ENCODE data around the gene SND1.
"Not testable (repeated sequence)": the region's sequence is repeated elsewhere in the genome, so short reads cannot be mapped to it uniquely, and the experiment has no call there.

The SND1 gene

DNA sequence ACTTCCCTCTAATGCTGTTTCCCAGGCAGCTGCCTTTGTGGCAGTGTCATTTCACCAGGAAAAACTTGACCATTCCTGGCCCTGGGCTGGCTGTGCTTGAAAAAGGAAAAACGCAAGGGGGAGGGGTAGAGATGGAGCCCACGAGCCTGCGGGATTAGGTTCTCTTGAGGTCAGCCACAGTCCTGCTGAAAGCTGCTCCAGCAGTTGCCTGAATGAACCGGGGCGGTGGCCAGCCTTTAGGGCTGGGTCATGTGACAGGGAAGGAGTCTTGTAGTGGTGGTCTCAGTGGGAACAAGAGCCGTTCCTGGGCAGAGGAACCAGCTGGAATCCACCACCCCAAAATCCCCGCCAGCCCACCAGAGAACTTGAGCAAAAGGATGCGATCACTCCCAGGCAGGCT is 430.4 kb downstream of the SND1 start:
- no peak for FAIRE-seq

DNA sequence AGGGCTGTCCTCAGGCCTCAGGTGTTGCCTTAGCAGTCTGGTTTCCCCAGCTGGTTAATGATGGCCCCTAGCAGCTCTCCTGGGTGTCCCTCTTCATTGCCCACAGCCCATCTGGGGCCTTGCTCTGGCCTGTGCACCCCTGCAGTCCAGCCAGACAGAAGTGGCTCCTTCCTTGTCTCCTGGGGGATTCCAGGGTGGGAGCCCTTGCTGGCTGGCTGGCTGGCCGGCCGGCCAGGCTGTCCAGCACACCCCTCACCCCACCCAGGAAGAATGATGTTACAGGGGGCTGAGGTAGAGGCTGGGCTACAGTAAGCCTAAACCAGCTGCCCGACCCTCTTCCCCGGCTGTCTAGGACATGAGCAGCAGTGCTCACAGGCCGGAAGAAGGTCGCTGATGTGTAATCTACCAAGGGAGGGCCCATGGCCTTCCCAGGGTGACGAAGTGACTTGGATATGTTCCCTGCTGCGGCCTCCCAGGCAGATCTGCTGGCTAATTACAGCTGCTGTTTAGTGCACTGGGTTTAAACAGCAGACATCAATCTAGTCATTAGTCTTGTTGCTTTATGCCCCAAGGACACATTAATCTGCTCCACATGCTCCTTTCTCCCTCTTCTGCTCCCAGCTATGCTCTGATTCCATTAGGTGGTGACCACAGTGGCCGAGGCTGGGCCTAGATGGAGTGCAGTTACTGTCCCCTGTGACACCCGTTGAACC is 433.1 kb downstream of the SND1 start:
- no peak for FAIRE-seq

DNA sequence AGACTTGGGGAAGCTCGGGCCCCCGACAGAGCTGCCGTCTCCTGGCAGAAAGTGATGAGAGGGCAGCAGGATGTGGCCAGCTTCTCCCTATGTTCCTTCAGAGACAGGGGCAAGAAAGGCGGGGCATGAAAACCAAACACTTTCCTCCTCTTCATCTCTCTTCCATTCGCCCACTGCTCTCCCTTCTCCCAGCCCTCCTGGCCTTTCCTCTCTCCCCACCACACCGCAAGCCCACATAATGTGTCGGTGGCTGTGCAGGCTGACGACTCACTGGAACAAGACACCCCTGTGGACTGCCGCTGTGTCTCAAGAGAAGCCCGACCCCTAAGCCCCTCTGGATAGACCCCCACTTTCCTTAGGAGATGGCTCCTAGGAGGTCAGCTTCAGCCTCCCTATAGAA is 438.5 kb downstream of the SND1 start:
- no peak for FAIRE-seq

- no peak for FAIRE-seq
Measured at GRCh38 chr7:128091106-128091505, 439.1 kb downstream of the SND1 start.

DNA sequence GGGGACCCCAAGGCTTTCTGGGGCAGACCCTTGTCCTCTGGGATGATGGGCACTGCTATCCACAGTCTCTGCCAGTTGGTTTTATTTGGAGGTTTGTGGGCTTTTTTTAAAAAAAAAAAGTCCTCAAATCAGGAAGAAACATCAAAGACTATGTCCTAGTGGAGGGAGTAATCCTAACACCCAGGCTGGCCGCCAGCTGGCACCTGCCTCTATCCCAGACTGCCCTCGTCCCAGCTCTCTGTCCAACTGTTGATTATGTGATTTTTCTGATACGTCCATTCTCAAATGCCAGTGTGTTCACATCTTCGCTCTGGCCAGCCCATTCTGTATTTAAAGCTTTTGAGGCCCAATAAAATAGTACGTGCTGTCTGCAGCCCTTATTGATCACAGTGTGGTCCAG is 440.2 kb downstream of the SND1 start:
- no peak for FAIRE-seq

GRCh38 chr7:128093614-128094570 is 441.9 kb downstream of the SND1 start:
- FAIRE-seq: no peak

DNA sequence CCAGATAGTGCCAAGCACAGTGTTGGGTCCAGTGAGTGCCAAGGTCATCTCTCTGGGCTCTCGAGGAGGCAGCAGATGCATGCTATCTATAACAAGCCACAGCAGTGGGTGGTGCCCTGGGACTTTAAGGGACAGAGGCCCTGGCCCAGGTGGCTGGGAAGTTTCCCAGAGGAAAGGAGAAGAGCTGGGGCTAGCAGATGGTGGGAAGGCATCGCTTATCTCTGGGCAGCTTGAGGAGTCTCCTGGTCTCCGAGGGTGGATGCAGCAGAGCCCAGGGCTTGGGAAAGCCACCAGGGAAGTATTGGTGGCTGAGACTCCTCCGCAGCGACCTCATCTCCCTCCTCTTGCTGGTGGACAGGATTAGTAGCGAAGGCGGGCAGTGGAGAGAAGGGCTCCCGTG is 442.7 kb downstream of the SND1 start:
- no peak for FAIRE-seq

DNA sequence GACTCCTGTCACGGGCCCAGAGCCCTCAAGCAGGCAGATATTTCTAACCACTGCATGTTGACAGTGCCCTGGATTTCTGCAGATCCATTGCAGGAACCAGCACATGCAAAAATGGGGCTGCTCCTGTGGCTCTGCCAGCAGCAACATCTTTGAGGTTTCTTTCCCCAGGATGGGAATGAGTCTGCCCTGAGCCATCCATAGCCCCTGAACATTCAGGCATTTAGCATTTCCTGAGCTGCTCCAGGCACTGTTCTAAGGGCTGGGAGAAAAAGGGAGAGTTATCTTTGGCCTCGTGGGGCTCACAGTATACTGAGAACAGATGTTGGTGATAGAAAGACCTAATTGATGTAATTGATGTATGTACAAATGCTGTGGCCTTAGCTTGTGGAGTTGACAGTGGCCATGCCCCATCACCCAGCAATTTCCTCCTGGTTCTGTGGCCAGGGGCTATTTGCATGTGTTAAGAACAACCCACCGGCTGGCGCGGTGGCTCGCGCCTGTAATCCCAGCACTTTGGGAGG is 445.3 kb downstream of the SND1 start:
- FAIRE-seq: no peak

DNA sequence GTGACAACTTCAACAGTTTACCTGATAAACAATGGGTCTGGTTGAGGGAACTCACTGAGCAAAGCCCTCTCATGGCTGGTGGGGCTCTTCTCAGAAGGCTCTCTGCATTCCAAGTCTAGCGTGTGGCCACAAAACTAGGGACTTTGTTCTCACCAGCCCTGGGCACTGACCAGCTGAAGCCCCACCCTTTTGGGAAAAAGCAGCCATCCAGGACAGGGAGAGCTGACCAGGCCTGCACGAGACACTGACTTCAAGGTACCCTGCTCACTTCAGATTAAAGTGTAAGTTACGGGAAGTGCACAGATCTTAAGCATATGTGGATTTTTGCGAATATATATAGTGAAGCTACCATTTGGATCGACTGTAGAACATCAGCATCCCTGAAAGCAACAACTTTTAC is 446.6 kb downstream of the SND1 start:
- no peak for FAIRE-seq

GRCh38 chr7:128099204-128099671 is 447.2 kb downstream of the SND1 start:
- FAIRE-seq: no peak

DNA sequence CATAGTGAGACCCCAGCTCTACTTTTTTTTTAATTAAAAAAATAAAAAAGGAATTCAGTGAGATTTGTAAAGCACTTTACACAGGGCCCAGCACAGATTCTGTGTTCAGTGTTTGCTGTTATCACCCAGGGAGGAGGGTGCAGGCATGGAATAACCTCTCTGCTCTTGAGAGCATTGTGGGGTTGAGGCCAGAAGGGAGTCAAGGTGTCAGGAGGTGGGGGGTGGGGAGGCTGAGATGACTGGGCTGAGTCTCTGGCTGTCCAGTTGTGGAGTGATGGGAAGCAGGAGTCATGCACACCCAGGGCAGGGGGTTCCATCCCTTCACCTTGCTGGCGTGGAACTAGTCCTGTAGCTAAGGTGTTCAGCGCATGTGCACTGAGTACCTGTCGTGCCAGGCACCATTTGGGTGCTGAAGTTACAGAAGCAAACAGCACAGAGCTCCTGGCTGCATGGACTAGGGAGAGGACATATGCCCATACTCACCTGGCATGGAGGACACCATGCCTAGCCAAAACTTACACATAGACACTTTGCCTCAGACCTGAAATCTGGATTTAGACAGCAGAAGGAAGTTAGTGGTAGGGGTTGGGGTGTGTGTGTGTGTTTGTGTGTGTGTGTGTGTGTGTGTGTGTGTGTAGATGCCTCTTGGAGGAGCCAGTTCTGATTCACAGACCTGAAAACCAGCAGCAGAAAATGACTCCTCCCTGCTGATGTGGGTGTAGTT is 448.4 kb downstream of the SND1 start:
- no peak for FAIRE-seq

GRCh38 chr7:128100949-128101713 is 449.1 kb downstream of the SND1 start:
- no peak for FAIRE-seq

DNA sequence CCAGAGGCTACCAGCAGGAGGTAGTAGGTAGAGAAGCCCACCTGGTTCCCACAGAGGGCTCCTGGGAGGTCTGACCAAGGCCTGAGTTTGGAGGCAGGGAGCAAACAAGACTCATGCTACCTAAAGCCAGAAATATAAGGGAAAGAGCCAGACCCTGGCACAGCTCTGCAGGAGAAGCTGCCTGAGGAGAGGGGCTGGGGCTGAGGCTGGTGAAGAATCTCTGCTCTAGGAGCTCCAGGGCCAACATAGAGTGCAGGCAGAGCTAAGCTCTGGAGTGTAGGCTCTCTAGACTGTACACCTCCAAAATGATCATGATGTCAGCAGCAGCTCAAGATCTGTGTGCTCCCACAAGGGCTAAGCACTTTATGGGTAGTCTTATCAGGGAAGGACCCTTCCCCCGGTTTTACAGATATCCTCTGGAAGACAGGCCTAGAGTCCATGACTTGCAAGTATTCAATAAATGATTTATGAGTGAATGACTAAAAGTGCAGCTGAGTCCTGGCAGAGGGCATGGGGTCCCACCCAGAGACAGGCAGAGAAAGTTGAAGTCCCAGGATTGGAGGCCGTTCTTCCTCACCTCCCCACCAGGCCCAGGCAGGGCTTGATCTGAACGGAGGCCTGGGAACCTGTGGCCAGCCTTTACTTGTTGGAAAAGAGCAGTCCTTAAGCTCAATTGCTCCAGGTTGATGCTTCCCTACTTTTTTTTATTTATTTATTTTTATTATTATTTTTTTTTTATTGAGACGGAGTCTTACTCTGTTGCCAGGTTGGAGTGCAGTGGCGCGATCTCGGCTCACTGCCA is 450.7 kb downstream of the SND1 start:
- FAIRE-seq: no peak

GRCh38 chr7:128103498-128104107 is 451.6 kb downstream of the SND1 start:
- no peak for FAIRE-seq

- FAIRE-seq: no peak
Measured at GRCh38 chr7:128104108-128104742, 452.2 kb downstream of the SND1 start.

GRCh38 chr7:128105228-128106022 is 453.4 kb downstream of the SND1 start:
- no peak for FAIRE-seq

DNA sequence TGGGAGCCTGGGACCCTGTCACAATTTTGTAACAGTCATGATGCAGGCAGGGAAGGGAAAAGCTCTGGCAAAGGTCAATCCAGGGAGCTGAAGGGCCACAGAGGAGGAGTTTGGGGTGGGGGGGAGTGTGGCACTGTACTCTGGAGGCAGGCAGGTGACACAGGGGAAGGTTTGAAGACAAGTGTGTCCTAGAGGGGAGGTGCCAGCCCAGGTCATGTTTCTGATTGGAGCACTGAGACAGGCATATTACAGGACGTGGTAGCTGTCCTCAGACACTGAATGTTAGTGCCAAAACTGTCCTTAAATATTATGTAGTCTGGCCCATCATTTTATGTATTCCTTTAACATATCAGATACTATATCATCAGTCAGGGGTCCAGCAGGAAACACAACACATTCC is 454.8 kb downstream of the SND1 start:
- FAIRE-seq: no peak

- FAIRE-seq: not testable (repeated sequence)
Measured at GRCh38 chr7:128107516-128107915, 455.5 kb downstream of the SND1 start.

GRCh38 chr7:128108129-128108528 is 456.1 kb downstream of the SND1 start:
- no peak for FAIRE-seq
